CD4-positive, alpha-beta T cell (primary cell): ENCODE results near the gene PCCA. TPM values are rescaled to one million over a fixed set of nuclear protein-coding genes. Genes with fewer than 3 reads are reported as not detected.

Experiments used
- ATAC-seq: fragments of 200-7000 bp; cut with Tn5 transposase; one replicate; pipeline ENCODE4 v1.10.0; 2022; ENCODE audit warnings: mild to moderate bottlenecking; ENCODE audit not compliant: poor library complexity
- CTCF ChIA-PET: fragments of 350-600 bp; sonication (Branson Sonifier 250); formaldehyde crosslinking; loops from one replicate; lab custom pipeline; 2021; ENCODE audit warnings: antibody characterized with exemption, inconsistent platforms; lab: Charles Lee
- POLR2A ChIA-PET: fragments of 350-600 bp; sonication (Branson Sonifier 250); formaldehyde crosslinking; loops from one replicate; lab custom pipeline; 2021; ENCODE audit warnings: antibody characterized with exemption, inconsistent platforms; lab: Charles Lee
- DNase-seq, 14 experiments: peaks; one replicate each; pipeline ENCODE4 v3.0.0-alpha.2; 2013 to 2020; ENCODE audit warnings: mixed read lengths in 2 of 14
- H3K27ac ChIP-seq, 2 donors: one replicate each; pipeline versions ENCODE4 v1.5.1 to v1.7.0; 2013; ENCODE audit warnings: low read length in 2 of 2, low read depth in 1 of 2, mild to moderate bottlenecking in 1 of 2
- H3K27me3 ChIP-seq, 2 experiments: 1 replicate in 1 of 2; 2 replicates in 1 of 2; pipeline versions ENCODE4 v1.6.1 to v1.7.0; 2013; ENCODE audit warnings: low read length in 2 of 2, control low read depth in 1 of 2, mild to moderate bottlenecking in 1 of 2, moderate library complexity in 1 of 2; ENCODE audit not compliant: insufficient read depth in 2 of 2, control insufficient read depth in 1 of 2
- H3K36me3 ChIP-seq: one replicate; pipeline ENCODE4 v1.6.1; 2013; ENCODE audit warnings: low read length, control low read depth; ENCODE audit not compliant: insufficient read depth
- H3K4me1 ChIP-seq: one replicate; pipeline ENCODE4 v1.6.1; 2013; ENCODE audit warnings: low read length, control low read depth; ENCODE audit not compliant: insufficient read depth
- H3K4me3 ChIP-seq: one replicate; pipeline ENCODE4 v1.5.1; 2013; ENCODE audit warnings: mild to moderate bottlenecking, low read length, moderate library complexity
- H3K9me3 ChIP-seq, 2 experiments: 1 replicate in 1 of 2; 2 replicates in 1 of 2; pipeline versions ENCODE4 v1.6.1 to v1.7.0; 2013; ENCODE audit warnings: low read length in 2 of 2, mild to moderate bottlenecking in 2 of 2, control low read depth in 1 of 2, moderate library complexity in 1 of 2; ENCODE audit not compliant: control insufficient read depth in 1 of 2, insufficient read depth in 1 of 2
- H3K27ac Mint-ChIP-seq: one replicate; pipeline ENCODE4 v1.8.0; 2020; ENCODE audit warnings: mixed read lengths
- H3K27me3 Mint-ChIP-seq: one replicate; pipeline ENCODE4 v1.8.0; 2021; ENCODE audit warnings: mixed read lengths
- H3K36me3 Mint-ChIP-seq: one replicate; pipeline ENCODE4 v1.8.0; 2021; ENCODE audit warnings: low read depth, mixed read lengths
- H3K4me1 Mint-ChIP-seq: one replicate; pipeline ENCODE4 v1.8.0; 2021; ENCODE audit warnings: low read depth, mixed read lengths
- H3K4me3 Mint-ChIP-seq: one replicate; pipeline ENCODE4 v1.8.0; 2020; ENCODE audit warnings: mild to moderate bottlenecking, mixed read lengths
- H3K9me3 Mint-ChIP-seq: one replicate; pipeline ENCODE4 v1.8.0; 2020; ENCODE audit warnings: mixed read lengths
- intact Hi-C, 2 experiments: fragments of 100-400 bp; cut with DNase I in 1 of 2; cut with micrococcal nuclease in 1 of 2; formaldehyde crosslinking; loops; one replicate each; pipeline versions ENCODE4 v1.15.1 to v1.9.0; 2023 to 2025; cut with DNase I, micrococcal nuclease
- total RNA-seq, 174 experiments: library from RNA in 2 of 174; stranded (reverse) in 2 of 174; gene quantifications; one replicate each; pipeline ENCODE4 v1.2.3 and lab custom pipeline; 2021 to 2026
- TF ChIP-seq, protein P1 (sequence below): fragments of 200-600 bp; IDR thresholded peaks from one replicate; pipeline ENCODE4 v1.8.0; 2022; ENCODE audit warnings: antibody characterized with exemption, mild to moderate bottlenecking

The PCCA gene
- total RNA-seq, 2 experiments from 2014 or later: 4.7 to 5.2 TPM

GRCh38 chr13:100552755-100553154 is 463.9 kb downstream of the PCCA start:
- ATAC-seq: no peak
- H3K9me3 Mint-ChIP-seq: no peaks in the 10 kb centered on the region
- H3K27ac Mint-ChIP-seq: no peak overlapping the region
- Histone ChIP-seq H3K27me3 (no peaks in the 10 kb centered on the region), H3K9me3 (no peaks in the 10 kb centered on the region), H3K27ac (no peak overlapping the region), H3K4me3 (no peak overlapping the region), H3K36me3 (peaks cover 2% of the 10 kb centered on the region), H3K4me1 (no peaks in the 10 kb centered on the region)
- TF ChIP-seq, protein P1, sequence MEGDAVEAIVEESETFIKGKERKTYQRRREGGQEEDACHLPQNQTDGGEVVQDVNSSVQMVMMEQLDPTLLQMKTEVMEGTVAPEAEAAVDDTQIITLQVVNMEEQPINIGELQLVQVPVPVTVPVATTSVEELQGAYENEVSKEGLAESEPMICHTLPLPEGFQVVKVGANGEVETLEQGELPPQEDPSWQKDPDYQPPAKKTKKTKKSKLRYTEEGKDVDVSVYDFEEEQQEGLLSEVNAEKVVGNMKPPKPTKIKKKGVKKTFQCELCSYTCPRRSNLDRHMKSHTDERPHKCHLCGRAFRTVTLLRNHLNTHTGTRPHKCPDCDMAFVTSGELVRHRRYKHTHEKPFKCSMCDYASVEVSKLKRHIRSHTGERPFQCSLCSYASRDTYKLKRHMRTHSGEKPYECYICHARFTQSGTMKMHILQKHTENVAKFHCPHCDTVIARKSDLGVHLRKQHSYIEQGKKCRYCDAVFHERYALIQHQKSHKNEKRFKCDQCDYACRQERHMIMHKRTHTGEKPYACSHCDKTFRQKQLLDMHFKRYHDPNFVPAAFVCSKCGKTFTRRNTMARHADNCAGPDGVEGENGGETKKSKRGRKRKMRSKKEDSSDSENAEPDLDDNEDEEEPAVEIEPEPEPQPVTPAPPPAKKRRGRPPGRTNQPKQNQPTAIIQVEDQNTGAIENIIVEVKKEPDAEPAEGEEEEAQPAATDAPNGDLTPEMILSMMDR: no peak
- H3K4me1 Mint-ChIP-seq: no peaks in the 10 kb centered on the region
- ChIA-PET CTCF (no interaction called here), POLR2A (no interaction called here)
- no peak overlapping the region for H3K4me3 Mint-ChIP-seq
- no peaks in the 10 kb centered on the region for H3K27me3 Mint-ChIP-seq
- intact Hi-C loops: no loop called here
- DNase-seq: no peak
- H3K36me3 Mint-ChIP-seq: peaks cover 7% of the 10 kb centered on the region

DNA sequence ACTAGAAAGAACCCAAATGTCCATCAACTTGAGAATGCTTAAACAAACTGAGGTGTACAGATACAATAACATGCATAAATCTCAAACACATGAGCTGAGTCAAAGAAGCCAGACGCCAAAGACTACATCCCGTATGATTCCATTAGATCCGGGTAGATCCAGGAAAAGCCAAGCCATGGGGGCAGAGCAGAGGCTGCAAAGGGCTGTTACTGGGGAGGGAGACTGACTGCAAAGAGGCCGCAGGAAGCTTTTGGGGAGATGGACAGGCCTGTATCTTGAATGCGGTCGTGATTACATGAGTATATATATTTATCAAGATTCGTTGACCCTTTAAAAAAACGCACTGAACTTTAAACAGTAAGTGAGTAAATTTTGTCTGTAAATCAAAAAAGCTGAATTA is 471.0 kb downstream of the PCCA start:
- Mint-ChIP-seq H3K36me3 (peaks cover under 1% of the 10 kb centered on the region), H3K4me1 (no peaks in the 10 kb centered on the region), H3K27ac (no peak overlapping the region), H3K27me3 (no peaks in the 10 kb centered on the region), H3K4me3 (no peak overlapping the region), H3K9me3 (no peaks in the 10 kb centered on the region)
- H3K27me3 ChIP-seq: no peaks in the 10 kb centered on the region
- CTCF ChIA-PET: interaction anchor here (1.6 kb wide), 1 partner anchor 51 kb away, joined by 3 read pairs; no protein-coding TSS in a partner anchor
- peaks cover 3% of the 10 kb centered on the region for H3K36me3 ChIP-seq
- H3K9me3 ChIP-seq: no peaks in the 10 kb centered on the region
- H3K27ac ChIP-seq: no peak overlapping the region
- H3K4me1 ChIP-seq: no peaks in the 10 kb centered on the region
- H3K4me3 ChIP-seq: no peak overlapping the region
- intact Hi-C loops: no loop called here
- ATAC-seq (no peak), DNase-seq (no peak)
- TF ChIP-seq, protein P1: no peak
- POLR2A ChIA-PET: interaction anchor here (1.3 kb wide), 1 partner anchor 13 kb away, joined by 4 read pairs; no protein-coding TSS in a partner anchor

DNA sequence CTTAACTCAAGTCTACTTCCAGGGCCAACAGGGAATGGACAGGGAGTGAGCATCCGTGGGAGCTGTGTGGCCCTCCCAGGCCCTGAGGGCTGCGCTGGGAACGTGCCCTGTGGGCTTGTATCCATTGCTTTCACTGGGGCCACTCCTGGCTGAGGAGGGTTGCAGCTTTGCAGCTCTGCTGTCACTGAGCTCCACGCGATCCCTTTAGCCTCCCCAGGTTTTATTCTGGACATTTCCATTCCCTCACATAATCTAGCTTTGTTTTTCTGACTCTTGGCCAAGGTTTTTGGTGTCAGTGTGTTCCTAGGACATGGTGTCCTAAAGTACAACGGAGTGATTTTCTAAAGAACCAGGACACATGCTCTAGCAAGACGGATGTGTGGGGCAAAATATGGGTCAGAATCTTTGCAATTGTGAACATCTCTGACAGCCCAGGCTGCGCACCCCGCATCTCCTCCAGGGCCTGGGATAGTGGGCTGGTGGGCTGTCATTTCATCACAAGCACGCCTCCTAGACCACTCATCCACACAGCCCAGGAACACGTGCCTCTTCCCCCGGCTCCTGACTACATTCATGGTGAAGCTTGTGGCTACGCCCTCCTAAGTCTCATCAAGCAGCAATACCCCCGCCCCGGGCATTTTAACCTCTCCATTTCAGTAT is 471.7 kb downstream of the PCCA start:
- H3K27me3 Mint-ChIP-seq: no peaks in the 10 kb centered on the region
- peaks cover 2% of the 10 kb centered on the region for H3K36me3 Mint-ChIP-seq
- ChIA-PET POLR2A (interaction anchor here (1.3 kb wide), 1 partner anchor 12 kb away, joined by 4 read pairs; no protein-coding TSS in a partner anchor), CTCF (interaction anchor here (1.6 kb wide), 1 partner anchor 50 kb away, joined by 3 read pairs; no protein-coding TSS in a partner anchor)
- H3K4me1 ChIP-seq: no peaks in the 10 kb centered on the region
- no peaks in the 10 kb centered on the region for H3K9me3 Mint-ChIP-seq
- DNase-seq (no peak), ATAC-seq (no peak)
- H3K4me3 Mint-ChIP-seq: no peak overlapping the region
- no peaks in the 10 kb centered on the region for H3K4me1 Mint-ChIP-seq
- TF ChIP-seq, protein P1: no peak
- H3K27ac ChIP-seq: no peak overlapping the region
- H3K36me3 ChIP-seq: peaks cover 3% of the 10 kb centered on the region
- no peaks in the 10 kb centered on the region for H3K27me3 ChIP-seq
- no peak overlapping the region for H3K27ac Mint-ChIP-seq
- intact Hi-C loops: no loop called here
- no peak overlapping the region for H3K4me3 ChIP-seq
- peaks cover 0 to under 1% of the 10 kb centered on the region in 2 experiments for H3K9me3 ChIP-seq
